NCI-H1105 (cell line): Measurements from ENCODE around the gene ANAPC4.
"Not testable (repeated sequence)": the region's sequence is repeated elsewhere in the genome, so short reads cannot be mapped to it uniquely, and the experiment has no call there.

Experiments
- DNase-seq: peaks from one replicate; lab custom pipeline; 2025; lab: John Stamatoyannopoulos, UW

The ANAPC4 gene

GRCh38 chr4:25376754-25377571 lies at the start of gene ANAPC4:
Gene ANAPC4, plus strand, starts transcription at chr4:25377263. Its CDS starts 165 bp downstream, at chr4:25377428.
- DNase-seq, result peak; percentile 80

GRCh38 chr4:25328463-25328862 lies 48.6 kb upstream of the ANAPC4 start:
- DNase-seq, result not testable (repeated sequence)

GRCh38 chr4:25330335-25330734 lies 46.7 kb upstream of the ANAPC4 start:
- DNase-seq, result no peak

GRCh38 chr4:25330905-25331808 lies 45.9 kb upstream of the ANAPC4 start:
- no peak for DNase-seq

- DNase-seq, result no peak
Observed at GRCh38 chr4:25343671-25344070, 33.4 kb upstream of the ANAPC4 start.

- DNase-seq, result no peak
Observed at GRCh38 chr4:25345744-25346143, 31.3 kb upstream of the ANAPC4 start.

GRCh38 chr4:25346913-25347312 lies 30.1 kb upstream of the ANAPC4 start:
- no peak for DNase-seq

GRCh38 chr4:25347473-25347872 lies 29.6 kb upstream of the ANAPC4 start:
- DNase-seq, result no peak

- DNase-seq, result no peak
Observed at GRCh38 chr4:25347971-25348370, 29.1 kb upstream of the ANAPC4 start.

- DNase-seq, result no peak
Observed at GRCh38 chr4:25350561-25350960, 26.5 kb upstream of the ANAPC4 start.

- DNase-seq, result no peak
Observed at GRCh38 chr4:25351777-25352416, 25.2 kb upstream of the ANAPC4 start.

GRCh38 chr4:25356068-25356467 lies 21.0 kb upstream of the ANAPC4 start:
- DNase-seq, result no peak

- DNase-seq, result no peak
Observed at GRCh38 chr4:25358515-25359275, 18.4 kb upstream of the ANAPC4 start.

GRCh38 chr4:25361253-25361652 lies 15.8 kb upstream of the ANAPC4 start:
- DNase-seq, result no peak

GRCh38 chr4:25367004-25367621 lies 9.9 kb upstream of the ANAPC4 start:
- peak; percentile 14 for DNase-seq

GRCh38 chr4:25367877-25368276 lies 9.2 kb upstream of the ANAPC4 start:
- DNase-seq, result no peak

- DNase-seq, result no peak
Observed at GRCh38 chr4:25368315-25368714, 8.7 kb upstream of the ANAPC4 start.

- peak; percentile 14 for DNase-seq
Observed at GRCh38 chr4:25370242-25370641, 6.8 kb upstream of the ANAPC4 start.

GRCh38 chr4:25372549-25372948 lies 4.5 kb upstream of the ANAPC4 start:
- not testable (repeated sequence) for DNase-seq

GRCh38 chr4:25377572-25378436 lies 741 bp downstream of the ANAPC4 start:
- DNase-seq, result no peak
